HG03175 (cell line): Measurements from ENCODE around the gene GALNT9.
"Not testable (repeated sequence)": the region's sequence is repeated elsewhere in the genome, so short reads cannot be mapped to it uniquely, and the experiment has no call there.

Experiments
- ATAC-seq: cut with Tn5 transposase; IDR thresholded peaks from one replicate; pipeline ENCODE4 v1.9.1; 2021; ENCODE audit warnings: mild to moderate bottlenecking, moderate library complexity; ENCODE audit not compliant: unreplicated experiment

GALNT9 gene

DNA sequence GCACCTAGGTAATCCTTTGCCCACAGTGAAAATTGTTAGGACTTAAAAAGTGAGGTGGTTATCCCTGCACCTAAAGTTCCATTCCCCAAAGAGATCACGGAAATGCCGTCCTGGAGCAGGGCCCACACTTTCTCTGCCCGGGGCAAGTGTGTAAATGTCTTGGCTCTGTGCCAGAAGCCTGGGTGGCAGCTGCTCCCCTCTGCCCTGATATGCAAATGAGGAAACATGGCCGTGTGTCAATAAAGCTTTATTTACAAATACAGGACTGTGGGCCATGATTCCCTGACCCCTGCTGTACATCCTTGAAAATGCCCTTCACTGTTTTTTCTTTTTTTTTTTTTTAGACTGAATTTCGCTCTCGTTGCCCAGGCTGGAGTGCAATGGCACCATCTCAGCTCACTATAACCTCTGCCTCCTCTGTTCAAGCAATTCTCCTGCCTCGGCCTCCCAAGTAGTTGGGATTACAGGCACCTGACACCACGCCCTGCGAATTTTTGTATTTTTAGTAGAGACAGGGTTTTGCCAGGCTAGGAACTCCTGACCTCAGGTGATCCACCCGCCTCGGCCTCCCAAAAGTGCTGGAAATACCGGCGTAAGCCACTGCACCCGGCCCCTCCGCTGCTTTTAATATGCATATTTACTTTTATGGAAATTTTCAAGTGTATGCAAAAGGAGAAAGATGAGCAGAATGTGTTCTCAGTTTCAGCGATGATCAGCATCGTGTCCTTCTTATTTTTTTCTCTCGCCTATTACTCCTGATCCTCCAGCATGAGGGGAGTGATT, 75.5 kb downstream of the GALNT9 start:
- no peak for ATAC-seq

DNA sequence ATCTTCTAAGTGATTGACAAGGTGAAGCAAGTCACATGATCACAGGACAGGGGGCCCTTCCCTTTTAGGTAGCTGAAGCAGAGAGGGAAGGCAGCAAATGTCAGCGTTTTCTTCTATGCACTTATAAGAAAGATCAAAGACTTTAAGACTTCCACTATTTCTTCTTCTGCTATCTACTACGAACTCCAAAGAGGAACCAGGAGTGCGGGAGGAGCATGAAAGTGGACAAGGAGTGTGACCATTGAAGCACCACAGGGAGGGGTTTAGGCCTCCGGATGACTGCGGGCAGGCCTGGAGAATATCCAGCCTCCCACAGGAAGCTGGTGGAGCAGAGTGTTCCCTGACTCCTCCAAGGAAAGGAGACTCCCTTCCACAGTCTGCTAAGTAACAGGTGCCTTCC, 76.4 kb downstream of the GALNT9 start:
- not testable (repeated sequence) for ATAC-seq

DNA sequence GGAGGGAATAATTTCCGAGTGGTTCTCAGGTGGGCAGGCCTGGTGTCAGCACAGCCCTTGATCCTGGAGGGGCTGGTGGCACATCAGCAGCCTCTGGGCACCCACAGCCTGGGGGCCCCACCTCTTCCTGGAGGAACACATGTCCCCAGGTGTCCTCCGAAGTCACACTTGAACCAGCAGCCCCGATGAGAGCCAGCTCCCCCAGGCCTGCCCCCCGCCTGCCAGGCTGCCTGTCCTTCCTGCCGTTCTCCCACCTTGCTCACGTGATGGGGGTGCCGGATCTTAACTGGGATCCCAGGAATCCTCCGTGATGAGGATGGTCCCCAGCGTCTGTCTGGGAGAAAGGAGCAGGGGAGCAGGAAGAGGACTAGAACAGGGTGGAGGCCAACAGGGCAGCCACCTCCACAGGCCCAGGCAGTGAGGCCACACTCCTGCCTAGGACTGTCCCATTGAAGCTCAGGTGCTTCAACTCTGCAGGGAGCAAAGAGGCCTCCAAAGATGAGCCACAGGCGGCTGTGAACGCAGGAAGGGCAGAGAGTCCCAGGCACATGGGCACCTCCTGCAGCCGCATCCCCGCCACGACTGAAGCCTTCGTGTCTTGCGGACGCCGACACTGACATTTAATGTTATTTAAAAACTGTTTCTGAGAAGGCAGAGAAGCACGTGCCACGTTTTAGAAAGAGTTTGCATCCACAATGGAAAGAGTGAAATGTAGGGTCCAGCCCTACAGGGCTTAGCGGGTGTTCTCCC, 77.5 kb downstream of the GALNT9 start:
- no peak for ATAC-seq

DNA sequence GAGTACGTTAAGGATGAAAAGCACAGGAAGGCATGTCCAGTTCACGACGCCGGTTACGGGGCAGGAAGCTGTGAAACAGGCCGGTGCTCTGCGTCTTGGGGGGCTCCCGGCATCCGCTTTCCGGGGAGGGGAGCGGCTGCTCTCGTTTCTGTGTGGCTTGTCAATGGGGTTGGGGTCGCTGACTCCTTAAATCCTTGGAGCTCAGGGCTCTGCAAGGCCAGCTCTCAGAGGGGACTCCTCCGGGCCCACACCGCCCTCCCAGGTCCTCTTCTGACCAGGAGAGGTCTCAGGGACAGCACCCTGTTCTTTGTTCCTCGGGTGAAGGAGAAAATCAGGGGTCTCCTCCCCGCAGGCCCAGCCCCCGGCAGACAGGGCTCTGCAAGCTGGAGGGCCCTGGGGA, 78.1 kb downstream of the GALNT9 start:
- no peak for ATAC-seq

DNA sequence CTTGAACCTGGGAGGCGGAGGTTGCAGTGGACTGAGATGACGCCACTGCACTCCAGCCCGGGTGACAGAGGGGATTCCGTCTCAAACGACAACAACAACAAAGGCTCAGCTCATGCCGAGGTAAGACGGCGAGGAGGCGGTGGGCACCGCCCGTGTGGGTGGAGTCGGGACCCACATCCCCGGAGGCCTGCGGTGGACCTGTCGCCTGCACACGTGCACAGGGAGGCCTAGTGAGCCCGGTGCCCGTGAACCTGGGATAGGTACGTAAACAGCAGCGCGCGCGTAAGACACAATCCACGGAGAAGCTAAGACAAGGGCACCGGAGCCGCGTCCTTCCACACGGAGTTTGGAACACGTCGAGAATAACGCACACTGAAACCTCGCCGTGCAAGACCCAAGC, 78.7 kb downstream of the GALNT9 start:
- no peak for ATAC-seq

DNA sequence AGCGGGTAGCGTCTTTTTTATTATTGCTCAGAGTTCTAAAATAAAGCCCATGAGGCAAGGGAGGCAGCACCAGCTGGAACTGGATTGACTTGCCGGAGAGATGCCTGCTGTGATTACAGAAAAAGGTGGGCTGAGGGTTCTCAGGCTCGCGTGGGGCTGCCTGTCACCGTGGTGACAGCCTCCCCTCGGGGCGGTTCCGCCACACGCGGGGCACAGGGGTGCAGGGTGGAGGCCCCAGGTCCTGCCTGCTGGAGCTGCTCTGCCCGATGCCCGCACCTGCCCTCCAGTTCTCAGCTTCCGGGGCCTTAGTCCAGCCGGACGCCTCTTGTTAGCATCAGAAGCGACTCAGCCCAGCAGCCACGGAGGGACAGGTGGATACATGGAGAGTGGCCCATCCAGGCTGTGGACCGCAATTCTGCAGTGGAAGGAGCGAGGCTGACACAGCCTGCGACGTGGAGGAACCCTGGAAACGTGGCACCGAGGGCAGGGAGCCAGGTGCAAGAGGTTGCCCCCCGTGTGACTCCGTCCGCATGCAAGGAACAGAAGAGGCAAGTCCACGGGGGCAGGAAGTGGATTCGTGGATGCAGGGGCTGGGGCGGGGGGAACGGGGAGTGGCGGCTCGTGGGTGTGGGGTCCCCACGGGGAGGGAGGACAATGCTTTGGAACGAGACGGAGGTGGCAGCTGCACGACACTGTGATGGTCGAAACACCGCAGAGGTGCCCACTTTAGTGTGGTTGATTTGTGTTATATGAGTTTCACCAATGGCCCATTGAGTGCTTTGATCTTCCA, 79.5 kb downstream of the GALNT9 start:
- ATAC-seq = no peak

DNA sequence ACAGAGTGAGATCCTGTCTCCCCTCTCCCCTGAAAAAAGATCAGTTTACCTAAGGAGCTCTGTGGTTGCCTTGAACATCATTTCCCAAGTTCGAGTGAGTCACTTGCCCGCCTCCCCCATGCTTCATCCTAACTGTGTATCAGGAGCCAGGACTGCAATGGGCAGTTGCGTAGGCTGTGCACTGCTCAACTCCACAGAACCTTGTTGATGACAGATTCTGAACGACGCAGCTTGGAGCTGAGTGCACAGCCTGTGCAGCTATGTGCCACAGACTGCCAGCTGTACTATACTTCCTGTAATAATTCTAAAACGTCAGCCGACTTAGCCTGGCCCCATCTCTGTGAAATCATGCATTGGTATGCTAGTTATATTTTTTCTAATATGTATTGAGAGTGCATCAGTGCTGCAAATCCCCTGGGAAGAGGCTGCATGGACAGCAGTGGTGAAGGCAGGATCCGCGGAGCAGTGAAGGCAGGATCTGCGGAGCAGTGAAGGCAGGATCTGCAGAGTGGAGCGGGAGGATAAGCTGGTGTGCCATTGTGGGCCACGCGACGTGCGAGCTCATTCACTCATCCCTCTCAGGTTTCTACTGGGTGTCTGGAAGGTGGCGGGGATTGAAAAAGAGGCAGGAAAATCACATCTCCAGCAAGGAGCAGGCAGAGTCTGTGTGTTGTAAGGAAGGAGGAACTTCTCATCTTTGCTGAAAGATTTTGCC, 80.8 kb downstream of the GALNT9 start:
- ATAC-seq = no peak

DNA sequence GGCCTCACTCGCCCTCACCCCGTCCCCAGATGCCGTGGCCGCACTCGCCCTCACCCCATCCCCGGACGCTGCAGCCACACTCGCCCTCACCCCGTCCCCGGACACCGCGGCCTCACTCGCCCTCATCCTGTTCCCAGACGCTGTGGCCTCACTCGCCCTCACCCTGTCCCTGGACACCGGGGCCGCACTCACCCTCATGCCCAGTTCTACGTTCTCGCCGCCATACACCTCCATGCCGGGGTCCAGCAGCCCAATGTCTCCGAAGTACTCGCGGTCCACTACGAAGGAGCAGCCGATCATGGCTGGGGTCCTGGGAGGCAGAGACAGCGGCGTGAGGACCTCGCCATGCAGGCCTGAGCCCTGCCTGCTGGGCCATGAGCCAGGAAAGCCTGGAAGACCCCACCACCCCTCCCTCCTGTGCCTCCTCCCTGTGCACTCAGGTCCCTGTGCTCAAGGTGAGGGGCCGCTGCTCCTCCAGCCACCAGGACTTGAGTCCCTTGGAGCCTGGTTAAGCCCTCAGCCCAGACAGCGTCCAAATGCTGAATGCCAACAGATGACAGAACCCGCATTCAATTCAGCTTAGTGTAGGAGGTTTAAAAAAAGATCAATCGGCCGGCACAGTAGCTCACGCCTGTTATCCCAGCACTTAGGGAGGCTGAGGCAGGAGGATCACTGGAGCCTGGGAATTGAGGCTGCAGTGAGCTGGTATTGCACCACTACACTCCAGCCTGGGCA, 81.5 kb downstream of the GALNT9 start:
- no peak for ATAC-seq

DNA sequence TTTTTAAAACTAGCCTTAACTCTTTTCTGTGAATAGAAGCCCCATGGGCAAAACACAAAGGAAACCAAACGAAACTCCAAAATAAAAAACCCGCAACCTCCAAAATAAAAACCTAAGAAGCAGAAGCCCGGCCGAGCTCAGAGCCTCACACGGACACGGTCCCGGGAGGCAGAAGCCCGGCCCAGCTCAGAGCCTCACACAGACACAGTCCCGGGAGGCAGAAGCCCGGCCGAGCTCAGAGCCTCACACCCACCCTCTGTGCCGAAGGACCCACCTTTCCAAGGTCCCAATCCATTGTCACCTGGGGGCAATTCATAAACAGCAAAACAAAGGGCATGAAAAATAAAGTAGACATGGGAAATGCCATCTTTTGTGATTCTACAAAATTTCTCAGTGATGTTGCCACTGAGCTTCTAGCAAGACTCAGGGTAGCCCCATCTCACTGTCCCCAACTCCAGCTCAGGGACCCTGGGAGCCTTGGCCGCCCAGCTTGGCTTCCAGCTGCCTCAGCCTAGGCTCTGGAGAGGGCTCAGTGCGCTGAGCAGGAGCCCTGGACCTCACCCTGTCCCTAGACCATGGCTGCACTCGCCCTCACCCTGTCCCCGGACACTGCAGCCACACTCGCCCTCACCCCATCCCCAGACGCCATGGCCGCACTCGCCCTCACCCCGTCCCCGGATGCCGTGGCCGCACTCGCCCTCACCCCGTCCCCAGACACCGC, 82.2 kb downstream of the GALNT9 start:
- no peak for ATAC-seq

DNA sequence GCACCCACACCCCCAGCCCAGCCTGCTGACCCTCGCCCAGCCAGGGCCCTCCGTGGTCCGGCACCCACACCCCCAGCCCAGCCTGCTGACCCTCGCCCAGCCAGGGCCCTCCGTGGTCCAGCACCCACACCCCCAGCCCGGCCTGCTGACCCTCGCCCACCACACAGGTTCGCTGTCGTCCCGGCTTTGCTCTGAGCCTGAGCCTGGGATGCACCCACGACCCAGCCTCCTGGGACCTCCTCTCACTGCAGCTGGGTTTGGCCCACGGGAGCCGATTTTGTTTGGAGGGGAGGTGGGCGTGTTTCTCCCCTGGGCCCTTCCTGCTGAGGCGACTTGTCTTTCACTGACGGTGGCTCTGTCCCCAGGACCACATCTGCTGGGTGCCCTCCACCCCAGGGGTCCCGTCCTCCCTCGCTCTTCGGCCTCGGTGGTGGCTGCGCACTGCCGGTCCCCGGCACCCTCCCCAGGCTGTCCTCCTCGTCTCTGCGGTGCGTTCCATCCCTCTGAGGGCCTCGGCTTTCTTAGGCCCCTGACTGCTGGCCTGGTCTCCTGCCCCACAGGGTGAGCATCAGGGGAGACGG, 83.8 kb downstream of the GALNT9 start:
- ATAC-seq = no peak

DNA sequence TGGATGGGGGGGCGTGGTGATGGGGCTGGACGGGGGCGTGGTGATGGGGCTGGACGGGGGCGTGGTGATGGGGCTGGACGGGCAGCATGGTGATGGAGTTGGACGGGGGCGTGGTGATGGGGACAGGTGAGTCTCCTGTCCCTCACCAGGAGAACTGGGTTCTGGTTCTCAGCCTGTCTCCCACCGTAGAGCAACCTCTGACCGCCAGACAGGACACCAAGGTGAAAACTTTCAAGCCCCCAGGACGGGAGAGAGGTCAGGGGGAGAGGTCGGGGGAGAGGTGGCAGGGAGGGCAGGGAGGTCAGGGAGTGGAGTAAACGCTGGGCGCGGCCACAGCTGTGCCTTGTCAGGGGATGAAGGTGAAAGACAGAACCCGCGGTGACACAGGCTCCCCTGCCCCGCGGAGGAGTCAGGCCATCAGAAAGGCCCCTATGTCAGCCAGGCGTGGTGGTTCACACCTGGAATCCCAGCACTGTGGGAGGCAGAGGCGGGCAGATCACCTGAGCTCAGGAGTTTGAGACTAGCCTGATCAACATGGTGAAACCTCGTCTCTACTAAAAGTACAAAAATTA, 84.6 kb downstream of the GALNT9 start:
- ATAC-seq = no peak

DNA sequence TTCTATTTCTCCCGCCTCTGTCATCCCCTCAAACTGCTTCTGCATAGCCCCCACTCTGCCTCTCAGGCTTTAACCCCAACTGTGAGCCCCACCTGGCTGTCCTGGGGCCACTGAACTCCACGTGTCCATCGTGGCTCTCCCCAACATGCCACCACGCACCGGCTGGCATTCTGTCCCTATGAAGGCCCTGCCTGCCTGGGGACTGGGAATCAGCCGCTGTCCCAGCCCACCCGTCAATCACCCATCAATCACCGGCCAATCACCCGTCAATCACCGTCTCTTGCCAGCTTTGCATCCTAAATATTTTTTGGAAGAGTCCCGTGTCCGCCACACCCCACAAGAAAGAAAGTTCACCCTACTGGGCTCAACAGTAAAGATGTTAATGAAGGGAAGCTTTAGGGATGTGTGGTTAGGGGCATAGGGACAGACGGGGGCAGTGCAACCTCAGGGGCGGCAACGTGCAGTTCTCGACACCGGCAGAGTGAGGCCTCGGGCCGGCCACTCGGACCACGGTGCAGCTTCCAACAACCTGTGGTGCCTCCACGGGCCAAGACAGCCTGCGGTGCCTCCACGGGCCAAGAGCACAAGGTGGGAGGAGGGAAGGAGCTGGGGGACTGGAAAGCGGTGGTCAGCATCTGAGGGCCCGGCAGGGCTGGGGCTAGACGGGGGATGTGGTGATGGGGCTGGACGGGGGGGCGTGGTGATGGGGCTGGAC, 85.6 kb downstream of the GALNT9 start:
- no peak for ATAC-seq

DNA sequence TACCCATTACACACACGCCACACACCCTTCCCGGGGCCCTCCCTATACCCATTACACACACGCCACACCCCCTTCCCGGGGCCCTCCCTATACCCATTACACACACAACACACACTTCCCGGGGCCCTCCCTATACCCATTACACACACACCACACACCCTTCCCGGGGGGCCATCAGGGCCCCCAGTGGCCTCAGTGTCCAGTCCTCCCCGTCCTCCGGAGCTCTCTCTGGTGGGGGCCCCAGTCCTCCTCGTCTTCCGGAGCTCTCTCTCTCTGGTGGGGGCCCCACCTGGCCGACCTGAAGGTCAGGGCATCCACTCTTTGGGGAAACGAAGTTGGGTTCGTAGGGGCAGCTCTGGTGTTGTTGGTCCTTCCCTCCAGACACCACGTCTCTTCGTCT, 86.2 kb downstream of the GALNT9 start:
- not testable (repeated sequence) for ATAC-seq

DNA sequence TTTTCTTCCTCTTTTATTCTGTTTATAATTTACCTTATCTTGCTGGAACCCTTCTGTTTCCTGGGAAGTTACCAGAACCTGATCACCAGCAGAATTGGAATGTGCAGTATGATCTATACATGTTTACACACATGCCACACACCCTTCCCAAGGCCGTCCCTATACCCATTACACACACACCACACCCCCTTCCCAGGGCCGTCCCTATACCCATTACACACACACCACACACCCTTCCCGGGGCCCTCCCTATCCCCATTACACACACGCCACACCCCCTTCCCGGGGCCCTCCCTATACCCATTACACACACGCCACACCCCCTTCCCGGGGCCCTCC, 88.8 kb downstream of the GALNT9 start:
- not testable (repeated sequence) for ATAC-seq

DNA sequence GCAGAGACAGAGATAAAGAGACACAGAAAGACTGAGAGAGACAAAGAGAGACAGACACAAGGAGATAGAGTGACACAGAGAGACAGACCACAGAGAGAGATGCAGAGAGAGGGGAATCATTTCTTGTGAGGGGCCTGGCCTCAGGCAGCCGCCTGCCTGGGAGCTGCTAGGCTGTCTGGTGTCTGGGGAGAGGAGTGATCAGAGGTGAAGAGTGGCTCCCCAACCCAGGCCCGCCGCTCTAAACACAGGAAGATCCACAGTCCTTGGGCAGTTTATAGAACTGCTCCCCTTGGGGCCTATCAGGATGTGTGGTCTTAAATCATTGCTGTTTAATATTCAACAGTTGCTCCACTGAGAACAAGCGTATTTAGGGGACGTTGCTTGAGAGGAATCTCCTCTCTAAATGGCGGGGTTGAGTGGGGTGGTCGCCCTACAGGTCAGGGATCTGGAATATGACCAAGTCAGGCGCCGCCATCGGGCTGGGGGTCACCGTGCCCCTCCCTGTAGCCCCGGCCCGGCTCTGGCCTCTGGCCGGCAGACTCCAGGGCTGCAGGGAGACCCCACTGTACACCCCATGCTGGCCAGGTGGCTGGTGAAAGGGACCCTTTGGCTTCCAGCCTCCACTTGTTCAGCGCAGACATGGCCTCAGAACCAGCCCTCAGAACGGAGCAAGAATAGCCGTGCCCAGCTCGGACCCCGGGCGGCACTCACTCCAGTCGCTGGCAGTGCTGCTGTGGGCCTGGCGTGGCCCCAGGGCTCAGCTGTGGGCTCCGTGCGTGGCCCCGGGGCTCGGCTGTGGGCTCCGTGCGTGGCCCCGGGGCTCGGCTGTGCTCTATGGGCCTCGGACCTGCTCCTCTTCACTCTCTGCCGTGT, 89.4 kb downstream of the GALNT9 start:
- ATAC-seq = no peak

DNA sequence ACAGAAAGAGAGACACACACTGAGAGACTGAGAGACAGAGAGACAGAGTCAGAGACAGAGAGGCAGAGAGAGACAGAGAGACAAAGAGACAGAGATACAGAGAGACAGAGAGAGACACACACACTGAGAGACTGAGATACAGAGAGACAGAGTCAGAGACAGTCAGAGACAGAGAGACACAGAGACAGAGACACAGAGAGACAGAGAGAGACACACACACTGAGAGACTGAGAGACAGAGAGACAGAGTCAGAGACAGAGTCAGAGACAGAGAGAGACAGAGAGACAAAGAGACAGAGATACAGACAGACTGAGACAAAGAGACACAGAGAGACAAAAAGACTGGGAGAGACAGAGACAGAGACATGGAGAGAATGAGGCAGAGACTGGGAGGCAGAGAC, 90.0 kb downstream of the GALNT9 start:
- no peak for ATAC-seq

DNA sequence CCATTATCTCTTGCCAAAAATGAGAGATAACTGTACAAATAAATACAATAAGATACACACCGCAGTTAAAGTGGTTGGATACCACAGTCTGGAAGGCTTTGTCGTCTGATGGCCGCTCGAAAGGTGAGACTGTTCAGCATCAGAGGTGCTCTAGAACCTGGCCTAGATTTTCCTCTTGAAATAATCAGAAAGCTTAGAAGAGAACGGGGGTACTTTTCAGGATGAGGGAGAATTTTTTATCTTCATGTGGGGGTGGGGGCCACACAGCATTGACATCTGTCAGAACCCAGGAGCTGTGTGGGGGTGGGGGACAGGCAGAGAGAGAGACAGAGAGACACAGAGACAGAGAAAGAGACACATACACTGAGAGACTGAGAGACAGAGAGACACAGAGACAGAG, 90.5 kb downstream of the GALNT9 start:
- no peak for ATAC-seq

DNA sequence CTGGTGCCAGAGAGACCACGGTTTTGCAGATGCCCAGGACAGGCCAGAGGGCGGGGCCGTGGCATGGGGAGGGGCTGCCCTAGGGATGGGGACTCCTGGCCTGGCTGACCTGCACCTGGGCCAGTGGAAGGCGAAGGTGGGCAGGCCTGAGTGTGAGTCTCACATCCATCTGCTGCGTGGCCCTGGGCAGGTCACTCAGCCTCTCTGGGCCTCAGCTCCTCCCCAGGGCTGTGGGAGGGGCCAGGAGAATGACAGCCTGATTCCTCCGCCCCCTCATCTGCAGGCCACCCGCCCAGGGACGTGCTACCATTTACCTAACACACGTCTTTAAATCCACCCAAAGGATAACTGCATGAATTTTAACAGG, 90.9 kb downstream of the GALNT9 start:
- no peak for ATAC-seq
